Omental fat pad (tissue), 4 donors: ENCODE results near the gene ALG12. TPM values are rescaled to one million over a fixed set of nuclear protein-coding genes. Genes with fewer than 3 reads are reported as not detected.

ENCODE experiments used
- ATAC-seq: fragments of 150-250 bp; one replicate; pipeline ENCODE4 v1.9.1; 2016; ENCODE audit warnings: mild to moderate bottlenecking, moderate library complexity; ENCODE audit not compliant: low FRiP score
- DNase-seq: peaks from one replicate; pipeline ENCODE4 v3.0.0-alpha.2; 2019; ENCODE audit warnings: low spot score
- total RNA-seq, 4 donors: library from RNA; depleted of rRNA; stranded (reverse); fragments of >200 nt; gene quantifications; one replicate each; pipeline ENCODE4 v1.1.0, GENCODE V29; 2016
- TF ChIP-seq, protein P1 (sequence below), 3 donors: fragments of 450-650 bp; IDR thresholded peaks; one replicate each; pipeline ENCODE4 v1.5.1; 2016 to 2017; ENCODE audit warnings: antibody characterized with exemption in 3 of 3, mild to moderate bottlenecking in 3 of 3, moderate library complexity in 2 of 3

The ALG12 gene
- total RNA-seq, 4 donors from 2014 or later, result 11.7 to 21.8 (median 13.0) TPM

DNA sequence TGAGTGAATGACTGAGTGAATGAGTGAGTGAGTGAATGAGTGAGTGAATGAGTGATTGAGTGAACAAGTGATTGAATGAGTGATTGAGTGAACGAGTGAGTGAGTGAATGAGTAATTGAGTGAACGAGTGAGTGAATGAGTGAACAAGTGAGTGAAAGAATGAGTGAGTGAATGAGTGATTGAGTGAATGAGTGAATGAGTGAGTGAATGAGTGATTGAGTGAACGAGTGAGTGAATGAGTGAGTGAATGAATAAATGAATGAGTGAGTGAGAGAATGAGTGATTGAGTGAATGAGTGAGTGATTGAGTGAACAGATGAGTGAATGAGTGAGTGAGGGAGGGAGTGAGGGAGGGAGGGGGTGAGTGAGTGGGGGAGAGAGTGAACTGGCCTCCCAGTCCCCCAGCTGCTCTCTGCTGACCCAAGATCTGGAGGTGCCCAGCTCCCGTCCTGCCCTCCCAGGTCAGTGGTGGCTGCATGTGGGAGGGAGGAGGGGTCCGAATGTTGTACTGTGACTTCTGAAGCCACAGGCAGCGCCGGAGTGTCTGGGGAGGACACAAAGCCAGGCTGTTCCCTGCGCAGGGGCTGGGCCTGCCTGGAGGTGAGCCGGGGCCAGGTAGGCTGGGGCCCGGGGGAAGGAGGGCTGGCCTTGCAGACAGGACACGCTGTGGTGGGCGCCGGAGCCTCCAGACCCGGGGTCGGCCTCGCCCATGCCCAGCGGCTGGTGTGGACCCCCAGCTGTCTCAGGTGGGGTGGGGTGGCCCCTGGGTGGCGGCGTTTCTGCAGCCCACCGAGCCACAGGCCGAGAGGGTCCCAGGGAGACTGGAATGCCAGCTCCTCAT is 24.5 kb upstream of the ALG12 start:
- ATAC-seq, result no peak
- TF ChIP-seq, protein P1, sequence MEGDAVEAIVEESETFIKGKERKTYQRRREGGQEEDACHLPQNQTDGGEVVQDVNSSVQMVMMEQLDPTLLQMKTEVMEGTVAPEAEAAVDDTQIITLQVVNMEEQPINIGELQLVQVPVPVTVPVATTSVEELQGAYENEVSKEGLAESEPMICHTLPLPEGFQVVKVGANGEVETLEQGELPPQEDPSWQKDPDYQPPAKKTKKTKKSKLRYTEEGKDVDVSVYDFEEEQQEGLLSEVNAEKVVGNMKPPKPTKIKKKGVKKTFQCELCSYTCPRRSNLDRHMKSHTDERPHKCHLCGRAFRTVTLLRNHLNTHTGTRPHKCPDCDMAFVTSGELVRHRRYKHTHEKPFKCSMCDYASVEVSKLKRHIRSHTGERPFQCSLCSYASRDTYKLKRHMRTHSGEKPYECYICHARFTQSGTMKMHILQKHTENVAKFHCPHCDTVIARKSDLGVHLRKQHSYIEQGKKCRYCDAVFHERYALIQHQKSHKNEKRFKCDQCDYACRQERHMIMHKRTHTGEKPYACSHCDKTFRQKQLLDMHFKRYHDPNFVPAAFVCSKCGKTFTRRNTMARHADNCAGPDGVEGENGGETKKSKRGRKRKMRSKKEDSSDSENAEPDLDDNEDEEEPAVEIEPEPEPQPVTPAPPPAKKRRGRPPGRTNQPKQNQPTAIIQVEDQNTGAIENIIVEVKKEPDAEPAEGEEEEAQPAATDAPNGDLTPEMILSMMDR (IDR thresholded peaks at IDR 0.05), result no peak
- no peak for DNase-seq

DNA sequence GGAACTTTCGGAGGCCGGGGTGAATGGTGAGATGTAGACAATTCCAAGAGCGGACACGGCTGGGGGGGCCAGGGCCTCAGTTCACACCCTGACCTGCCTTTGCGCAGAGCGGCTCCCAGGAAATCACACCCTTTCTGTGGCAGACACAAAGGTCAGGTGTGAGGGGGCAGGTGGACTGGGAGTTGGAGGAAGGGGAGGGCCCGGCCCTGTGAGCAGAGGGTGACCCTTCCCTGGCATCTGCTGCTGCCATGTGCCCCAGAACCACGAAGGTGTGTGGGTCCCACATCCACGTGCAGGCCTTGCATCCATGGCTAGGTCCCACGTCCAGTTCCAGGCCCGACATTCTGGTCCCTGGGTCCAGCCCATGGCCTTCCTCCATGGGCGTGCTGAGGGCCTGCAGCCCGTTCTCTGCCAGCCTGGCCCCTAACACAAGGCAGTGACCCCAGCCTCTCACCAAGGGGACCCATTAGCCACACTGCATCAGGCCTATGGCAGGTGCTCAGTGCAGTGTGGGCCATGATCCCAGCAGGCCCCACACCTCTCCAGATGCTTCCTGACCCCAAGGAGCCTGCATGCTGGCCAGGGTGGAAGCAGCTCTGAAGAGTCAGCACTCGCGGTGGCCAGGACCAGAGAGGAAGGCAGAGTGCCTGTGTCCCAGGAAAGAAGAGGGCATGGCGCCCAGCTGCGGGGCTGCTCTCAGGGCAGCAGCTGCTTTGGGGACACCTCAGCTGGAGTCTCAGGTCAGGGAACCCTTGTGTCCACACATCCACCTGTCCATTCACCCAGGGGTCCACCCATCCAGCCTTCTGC is 23.5 kb upstream of the ALG12 start:
- ATAC-seq (no peak), DNase-seq (no peak)

DNA sequence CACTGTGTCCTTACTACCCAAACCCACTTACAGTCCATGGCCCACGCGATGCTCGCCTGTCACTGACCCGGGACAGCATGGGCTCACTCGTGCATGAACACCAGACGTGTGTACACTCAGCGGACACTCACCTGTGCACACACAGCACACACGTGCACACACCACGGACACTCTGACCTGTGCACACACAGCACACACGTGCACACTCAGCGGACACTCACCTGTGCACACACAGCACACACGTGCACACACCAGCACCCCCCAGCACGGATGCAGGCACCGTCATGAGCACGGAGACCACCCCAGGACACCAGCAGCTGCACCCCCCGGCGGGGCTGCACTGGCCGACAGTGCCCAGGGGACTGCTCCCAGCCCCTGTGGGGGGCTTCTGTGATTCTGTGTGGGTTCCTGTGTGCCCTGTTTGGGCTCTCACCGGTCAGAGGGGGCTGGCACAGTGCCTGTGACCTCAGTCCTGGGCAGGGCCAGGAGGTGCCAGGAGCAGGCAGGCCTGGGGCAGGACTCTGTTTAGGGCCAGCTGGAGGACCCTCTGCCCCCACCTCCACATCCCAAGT is 20.4 kb upstream of the ALG12 start:
- DNase-seq, result no peak
- ATAC-seq, result no peak
- TF ChIP-seq, protein P1 (IDR thresholded peaks at IDR 0.05), result no peak

More for the DNA sequence above, 23.5 kb upstream of the ALG12 start:
- TF ChIP-seq, protein P1 (IDR thresholded peaks at IDR 0.05), result no peak

DNA sequence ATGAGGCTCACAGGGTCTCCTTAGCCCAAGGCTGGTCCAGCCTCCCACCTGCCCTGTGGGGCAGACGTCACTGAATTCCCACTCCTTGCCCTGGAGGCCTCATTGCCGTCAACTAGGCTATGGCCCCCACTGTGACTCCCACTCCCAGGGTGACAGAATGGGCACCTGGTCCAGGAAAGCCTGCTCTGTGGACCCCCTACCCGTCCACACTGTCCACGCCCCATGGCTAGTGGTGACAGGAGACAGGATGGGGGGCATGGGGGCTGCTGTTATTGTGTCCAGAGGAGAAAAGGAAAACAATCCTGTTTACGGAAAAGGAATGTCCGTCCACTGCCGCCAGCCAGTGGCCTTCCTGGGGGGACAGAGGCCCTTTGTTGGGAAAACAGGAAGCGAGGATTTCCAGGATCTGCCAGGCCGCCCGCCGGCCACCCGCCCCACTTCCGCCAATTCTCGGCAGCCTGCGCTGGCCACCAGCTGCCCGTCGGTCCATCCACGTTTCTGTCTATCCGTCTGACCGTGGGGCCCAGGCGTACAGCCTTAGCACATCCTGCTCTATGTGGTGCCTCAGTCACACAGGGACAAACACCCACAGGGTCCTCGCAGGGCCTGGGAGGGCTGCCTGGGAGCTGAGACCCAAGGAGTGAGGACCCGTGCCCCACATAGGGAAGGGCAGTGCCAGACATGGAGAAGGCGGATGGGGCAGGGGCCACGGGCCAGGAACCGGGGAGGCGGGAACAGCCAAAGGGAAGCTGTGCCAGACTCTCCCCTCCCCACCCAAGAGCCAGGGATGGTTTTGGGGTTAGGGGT is 19.7 kb upstream of the ALG12 start:
- TF ChIP-seq, protein P1 (IDR thresholded peaks at IDR 0.05), result no peak
- DNase-seq (no peak), ATAC-seq (no peak)

DNA sequence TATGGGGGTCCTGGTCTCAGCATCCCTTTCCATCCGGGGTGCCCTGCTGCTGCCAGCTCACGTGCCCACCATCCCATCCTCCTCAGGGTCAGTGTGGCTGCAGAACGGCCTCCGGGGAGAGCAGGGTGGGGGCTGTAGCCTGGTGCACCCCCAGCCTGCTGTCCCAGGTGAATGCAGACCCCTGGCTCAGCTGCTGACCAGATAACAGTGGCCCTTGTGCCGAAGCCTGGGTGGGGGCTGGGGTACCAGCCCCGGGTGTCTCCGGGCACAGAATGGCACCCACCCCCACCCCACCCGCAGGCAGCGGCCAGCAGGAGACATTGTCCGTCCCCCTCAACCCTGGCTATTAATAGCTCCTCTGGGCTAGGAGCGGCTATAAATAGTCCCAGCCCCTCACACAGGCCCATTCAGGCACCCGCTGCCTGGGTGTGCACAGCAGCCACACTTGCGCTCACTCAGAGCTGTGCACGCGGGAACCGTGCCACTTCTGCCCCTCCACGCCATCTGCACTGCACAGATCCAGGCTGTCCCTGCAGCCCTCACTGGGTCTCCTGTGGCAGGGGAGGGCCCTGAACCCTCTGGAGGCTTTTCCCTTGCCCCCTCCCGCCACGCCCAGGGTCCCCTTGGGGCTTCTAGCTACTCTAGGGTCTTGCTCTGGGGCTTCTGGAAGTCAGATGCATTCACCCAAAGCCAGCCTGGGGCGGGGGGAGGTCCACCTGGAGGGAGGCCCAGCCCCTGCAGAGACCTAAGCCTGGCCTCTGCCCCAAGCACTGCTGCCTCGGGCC is 18.9 kb upstream of the ALG12 start:
- DNase-seq (no peak), ATAC-seq (no peak)
- TF ChIP-seq, protein P1 (IDR thresholded peaks at IDR 0.05), result no peak
